OCI-M2 (cell line): Measurements from ENCODE around the gene TMEM145.
"Not testable (repeated sequence)": the region's sequence is repeated elsewhere in the genome, so short reads cannot be mapped to it uniquely, and the experiment has no call there.

Experiments used
- DNase-seq: peaks from one replicate; lab custom pipeline; 2025; ENCODE audit not compliant: unreplicated experiment; lab: John Stamatoyannopoulos, UW

TMEM145 gene

GRCh38 chr19:42333975-42334696 is 21.0 kb downstream of the TMEM145 start:
- no peak for DNase-seq

- DNase-seq: no peak
Observed at GRCh38 chr19:42334697-42335373, 21.7 kb downstream of the TMEM145 start.

- DNase-seq: no peak
Observed at GRCh38 chr19:42335374-42335936, 22.3 kb downstream of the TMEM145 start.

- DNase-seq: no peak
Observed at GRCh38 chr19:42335971-42336370, 22.9 kb downstream of the TMEM145 start.

- DNase-seq: not testable (repeated sequence)
Observed at GRCh38 chr19:42339126-42339860, 26.2 kb downstream of the TMEM145 start.

GRCh38 chr19:42339922-42340321 is 26.8 kb downstream of the TMEM145 start:
- not testable (repeated sequence) for DNase-seq

GRCh38 chr19:42343344-42344110 is 30.4 kb downstream of the TMEM145 start:
- DNase-seq: no peak

GRCh38 chr19:42344336-42344893 is 31.3 kb downstream of the TMEM145 start:
- DNase-seq: no peak

- no peak for DNase-seq
Observed at GRCh38 chr19:42345191-42345812, 32.2 kb downstream of the TMEM145 start.

GRCh38 chr19:42348211-42348610 is 35.1 kb downstream of the TMEM145 start:
- no peak for DNase-seq

GRCh38 chr19:42349378-42350107 is 36.4 kb downstream of the TMEM145 start:
- no peak for DNase-seq

GRCh38 chr19:42350417-42350816 is 37.3 kb downstream of the TMEM145 start:
- no peak for DNase-seq

GRCh38 chr19:42351079-42351735 is 38.1 kb downstream of the TMEM145 start:
- no peak for DNase-seq

GRCh38 chr19:42352301-42353259 is 39.5 kb downstream of the TMEM145 start:
- no peak for DNase-seq

- no peak for DNase-seq
Observed at GRCh38 chr19:42353341-42354015, 40.4 kb downstream of the TMEM145 start.

- DNase-seq: no peak
Observed at GRCh38 chr19:42355896-42356295, 42.8 kb downstream of the TMEM145 start.

- DNase-seq: no peak
Observed at GRCh38 chr19:42356686-42357085, 43.6 kb downstream of the TMEM145 start.
